ENCODE data around the gene PRRX2.

DNA sequence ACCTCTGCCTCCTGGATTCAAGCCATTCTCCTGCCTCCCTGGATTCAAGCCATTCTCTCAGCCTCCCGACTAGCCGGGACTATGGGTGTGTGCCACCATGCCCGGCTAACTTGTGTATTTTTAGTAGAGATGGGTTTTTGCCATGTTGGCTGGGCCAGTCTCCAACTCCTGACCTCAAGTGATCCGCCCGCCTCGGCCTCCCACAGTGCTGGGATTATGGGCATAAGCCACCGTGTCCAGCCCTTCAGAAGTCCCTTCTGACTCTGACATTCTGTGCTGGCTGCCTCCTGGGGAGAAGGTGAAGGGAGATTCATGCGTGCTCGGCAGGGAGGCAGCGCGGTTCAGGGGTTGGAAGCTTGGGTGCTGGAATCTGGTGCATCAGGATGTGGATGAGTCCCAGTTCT is 28.8 kb downstream of the PRRX2 start:
- TF ChIP-seq, protein P1, sequence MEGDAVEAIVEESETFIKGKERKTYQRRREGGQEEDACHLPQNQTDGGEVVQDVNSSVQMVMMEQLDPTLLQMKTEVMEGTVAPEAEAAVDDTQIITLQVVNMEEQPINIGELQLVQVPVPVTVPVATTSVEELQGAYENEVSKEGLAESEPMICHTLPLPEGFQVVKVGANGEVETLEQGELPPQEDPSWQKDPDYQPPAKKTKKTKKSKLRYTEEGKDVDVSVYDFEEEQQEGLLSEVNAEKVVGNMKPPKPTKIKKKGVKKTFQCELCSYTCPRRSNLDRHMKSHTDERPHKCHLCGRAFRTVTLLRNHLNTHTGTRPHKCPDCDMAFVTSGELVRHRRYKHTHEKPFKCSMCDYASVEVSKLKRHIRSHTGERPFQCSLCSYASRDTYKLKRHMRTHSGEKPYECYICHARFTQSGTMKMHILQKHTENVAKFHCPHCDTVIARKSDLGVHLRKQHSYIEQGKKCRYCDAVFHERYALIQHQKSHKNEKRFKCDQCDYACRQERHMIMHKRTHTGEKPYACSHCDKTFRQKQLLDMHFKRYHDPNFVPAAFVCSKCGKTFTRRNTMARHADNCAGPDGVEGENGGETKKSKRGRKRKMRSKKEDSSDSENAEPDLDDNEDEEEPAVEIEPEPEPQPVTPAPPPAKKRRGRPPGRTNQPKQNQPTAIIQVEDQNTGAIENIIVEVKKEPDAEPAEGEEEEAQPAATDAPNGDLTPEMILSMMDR (IDR thresholded peaks at IDR 0.05): no peak
- TF ChIP-seq POLR2A (IDR thresholded peaks at IDR 0.05): no peak

Measured in upper lobe of left lung (tissue), 4 donors.